GM18909 (cell line): Measurements from ENCODE around the gene SMAD9.

Source experiments
- ATAC-seq: cut with Tn5 transposase; IDR thresholded peaks from one replicate; pipeline ENCODE4 v1.9.1; 2021; ENCODE audit warnings: mild to moderate bottlenecking; ENCODE audit not compliant: unreplicated experiment, poor library complexity

Gene SMAD9

GRCh38 chr13:36820222-36820621, 99.8 kb downstream of the SMAD9 start:
- peak; percentile 43 for ATAC-seq

GRCh38 chr13:36819739-36820090, 100.3 kb downstream of the SMAD9 start:
- peak; percentile 18 for ATAC-seq

DNA sequence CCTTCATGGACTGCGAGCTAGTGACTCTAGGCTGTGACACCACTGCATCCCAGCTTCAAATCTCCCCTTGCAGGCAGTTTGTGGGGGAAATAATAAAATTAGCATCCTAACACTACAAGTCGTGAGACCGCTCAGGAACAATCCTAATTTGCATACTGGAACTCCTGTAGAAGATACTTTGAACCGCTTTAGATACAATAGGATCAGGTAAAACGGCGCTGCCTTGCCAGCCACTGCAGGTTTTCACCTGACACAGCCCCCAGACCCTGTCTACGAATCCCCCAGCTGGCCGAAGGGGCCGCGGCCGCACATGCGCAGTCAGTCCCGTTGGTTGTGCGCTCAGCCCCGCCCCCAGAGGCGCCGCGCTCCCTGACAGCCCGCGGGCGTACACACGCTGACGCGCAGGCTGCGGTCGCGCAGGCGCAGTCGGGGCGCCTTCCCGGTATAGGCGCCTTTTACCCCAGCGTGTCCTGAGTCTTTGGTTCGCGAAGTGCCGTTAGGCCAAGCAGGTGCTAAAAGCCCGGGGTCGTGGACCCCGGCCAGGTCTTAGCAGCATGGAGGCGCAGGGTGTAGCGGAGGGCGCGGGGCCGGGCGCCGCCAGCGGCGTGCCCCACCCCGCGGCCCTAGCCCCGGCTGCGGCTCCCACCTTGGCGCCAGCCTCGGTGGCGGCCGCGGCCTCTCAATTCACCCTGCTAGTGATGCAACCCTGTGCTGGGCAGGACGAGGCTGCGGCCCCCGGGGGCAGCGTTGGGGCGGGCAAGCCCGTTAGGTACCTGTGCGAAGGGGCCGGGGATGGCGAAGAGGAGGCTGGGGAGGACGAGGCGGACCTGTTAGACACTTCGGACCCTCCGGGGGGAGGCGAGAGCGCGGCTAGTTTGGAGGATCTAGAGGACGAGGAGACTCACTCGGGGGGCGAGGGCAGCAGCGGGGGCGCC, 101.0 kb downstream of the SMAD9 start, which contains the start of gene RFXAP:
RFXAP (plus strand) TSS at position 419 of the 935 bp plus-strand sequence; CDS start at position 555, 136 bp downstream.
- peak; percentile 90 for ATAC-seq

DNA sequence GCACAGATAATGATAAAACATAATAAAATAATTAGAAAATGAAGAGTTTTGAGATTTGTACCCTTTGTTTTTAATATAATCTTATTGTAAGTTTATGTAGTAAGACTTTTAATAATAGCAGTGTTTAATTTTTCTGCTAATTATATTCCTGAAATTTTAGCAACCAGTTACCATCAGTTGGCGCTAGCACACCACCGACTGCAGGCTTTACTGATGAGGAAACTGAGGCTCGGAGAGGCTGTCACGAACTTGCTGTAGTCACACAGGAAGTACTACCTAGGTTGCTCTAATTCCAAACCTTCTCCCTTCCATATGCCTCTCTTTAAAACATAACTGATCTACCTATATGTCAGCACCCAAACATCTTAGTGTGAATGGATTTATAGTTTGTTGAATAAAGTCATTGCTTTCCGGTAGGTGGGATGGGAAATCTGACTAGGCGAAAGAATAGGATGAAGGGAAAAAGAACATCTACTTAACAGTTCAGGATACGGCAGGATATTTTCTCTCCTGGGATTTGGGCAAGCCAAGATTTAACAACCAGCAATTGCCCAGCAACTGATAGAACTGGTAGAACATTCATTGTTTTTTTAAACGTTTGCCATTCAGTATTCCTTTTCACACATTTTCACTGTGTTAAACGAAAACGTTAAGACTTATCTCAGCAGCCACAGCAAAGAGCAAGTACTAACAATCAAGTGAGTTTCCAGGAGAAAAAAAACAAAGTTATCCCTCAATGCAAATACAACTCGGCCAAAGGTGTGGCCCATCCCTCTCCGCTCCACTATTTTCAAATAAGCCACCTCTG, 101.8 kb downstream of the SMAD9 start:
- ATAC-seq: no peak

DNA sequence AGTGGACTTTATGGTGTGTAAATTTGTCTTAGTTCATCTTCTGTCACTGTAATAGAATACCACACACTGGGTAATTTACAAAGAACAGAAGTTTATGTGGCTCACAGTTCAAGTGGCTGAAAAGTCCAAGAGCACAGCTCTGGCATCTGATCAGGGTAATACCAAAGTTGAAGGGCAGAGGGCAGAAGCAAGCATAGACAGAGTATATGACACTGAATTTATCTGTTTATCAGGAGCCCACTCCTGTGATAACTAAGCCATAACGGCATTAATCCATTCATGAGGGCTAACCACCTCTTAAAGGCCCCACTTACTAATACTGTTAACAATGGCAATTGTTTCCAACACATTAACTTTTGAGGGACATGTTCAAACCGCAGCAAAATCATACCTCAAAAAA, 105.0 kb downstream of the SMAD9 start:
- no peak for ATAC-seq

GRCh38 chr13:36814465-36814864, 105.6 kb downstream of the SMAD9 start:
- ATAC-seq: no peak

GRCh38 chr13:36813225-36813624, 106.8 kb downstream of the SMAD9 start:
- ATAC-seq: no peak

DNA sequence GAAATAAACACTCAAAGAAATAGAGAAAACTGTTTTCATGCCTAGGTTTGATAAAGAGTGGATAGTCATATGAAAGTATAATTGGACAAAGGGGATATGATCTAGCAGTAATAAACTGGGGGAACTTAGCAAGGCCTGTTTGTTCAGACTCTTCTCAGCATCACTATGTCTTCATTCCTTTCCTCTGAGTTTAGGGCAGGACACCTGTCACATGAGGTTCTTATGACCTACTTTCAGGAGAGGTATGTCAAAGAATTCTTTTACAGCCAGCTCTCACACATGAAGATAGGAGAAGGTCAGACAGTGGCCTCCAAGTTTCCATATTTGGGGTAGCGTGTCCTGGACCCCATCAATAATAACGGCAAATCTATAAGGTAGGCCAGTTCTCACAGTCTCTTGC, 112.4 kb downstream of the SMAD9 start:
- ATAC-seq: no peak

- peak; percentile 53 for ATAC-seq
These were observed 113.9 kb downstream of the SMAD9 start for GRCh38 chr13:36806102-36806501.

- no peak for ATAC-seq
These were observed 115.5 kb downstream of the SMAD9 start for GRCh38 chr13:36804588-36804987.

DNA sequence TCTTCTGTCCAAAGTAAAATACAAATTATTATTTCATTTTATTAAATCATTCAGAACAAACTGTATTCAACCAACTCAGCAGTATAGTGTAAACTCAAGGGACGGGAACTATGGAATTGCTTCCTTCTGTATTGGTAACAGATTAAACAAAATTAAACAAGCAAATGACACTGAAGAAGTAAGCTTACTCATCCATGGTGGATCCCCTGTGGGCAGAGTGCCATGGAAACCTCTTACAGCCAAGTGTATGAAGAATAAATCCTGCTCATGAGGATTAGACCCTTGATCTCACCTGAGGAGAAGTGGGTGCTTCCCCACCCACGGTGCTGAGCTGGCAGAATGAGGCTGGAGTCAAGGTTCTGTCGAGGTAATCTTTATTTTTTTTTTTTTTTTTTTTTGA, 119.0 kb downstream of the SMAD9 start:
- no peak for ATAC-seq

GRCh38 chr13:36796052-36796451, 124.0 kb downstream of the SMAD9 start:
- ATAC-seq: no peak

DNA sequence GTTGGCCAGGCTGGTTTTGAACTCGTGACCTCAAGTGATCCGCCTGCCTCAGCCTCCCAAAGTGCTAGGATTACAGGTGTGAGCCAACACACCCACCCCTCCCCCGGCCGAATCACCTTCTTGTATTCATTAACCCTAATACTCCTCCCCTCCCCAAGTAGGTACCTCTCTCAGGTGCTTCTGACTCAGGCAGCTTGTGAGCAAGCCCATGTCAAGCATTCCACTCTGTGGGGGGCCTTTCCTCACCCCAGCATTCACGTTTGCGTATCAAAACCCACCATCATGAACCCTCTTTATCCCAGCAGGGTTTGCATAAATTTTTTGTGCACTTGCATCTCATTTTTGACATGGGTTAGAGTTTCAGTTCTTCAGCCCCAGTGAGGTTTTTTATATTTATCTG, 124.6 kb downstream of the SMAD9 start:
- ATAC-seq: no peak
